GM23248 (cell line): Measurements from ENCODE around the gene EPS8L1. TPM values are rescaled to one million over a fixed set of nuclear protein-coding genes. Genes with fewer than 3 reads are reported as not detected.

Source experiments
- DNase-seq: peaks from one replicate; pipeline ENCODE4 v3.0.0-alpha.2; 2015
- H2AFZ ChIP-seq: fragments of 200-600 bp; sonication (generic); 2 replicates; pipeline ENCODE4 v1.6.1; 2016; ENCODE audit warnings: antibody characterized with exemption
- H3F3A ChIP-seq: fragments of 200-600 bp; sonication (generic); 2 replicates; pipeline ENCODE4 v1.6.1; 2016; ENCODE audit warnings: mild to moderate bottlenecking, antibody characterized with exemption, mixed run types; ENCODE audit not compliant: insufficient read depth
- H3K27ac ChIP-seq: fragments of 200-600 bp; sonication (generic); 2 replicates; pipeline ENCODE4 v1.5.1; 2016; ENCODE audit warnings: mild to moderate bottlenecking
- H3K27me3 ChIP-seq: fragments of 200-600 bp; sonication (generic); replicated peaks from 2 replicates; pipeline ENCODE4 v1.6.1; 2016; ENCODE audit warnings: mild to moderate bottlenecking; ENCODE audit not compliant: insufficient read depth
- H3K36me3 ChIP-seq: fragments of 200-600 bp; sonication (generic); 2 replicates; pipeline ENCODE4 v1.6.1; 2016; ENCODE audit warnings: low read depth, mild to moderate bottlenecking
- H3K4me1 ChIP-seq: fragments of 200-600 bp; sonication (generic); 2 replicates; pipeline ENCODE4 v1.6.1; 2016; ENCODE audit warnings: mild to moderate bottlenecking; ENCODE audit not compliant: insufficient read depth
- H3K4me2 ChIP-seq: fragments of 200-600 bp; sonication (generic); one replicate; pipeline ENCODE4 v1.6.1; 2016; ENCODE audit warnings: mild to moderate bottlenecking; ENCODE audit not compliant: unreplicated experiment
- H3K4me3 ChIP-seq: fragments of 200-600 bp; sonication (generic); 2 replicates; pipeline ENCODE4 v1.5.1; 2016; ENCODE audit warnings: mild to moderate bottlenecking
- H3K79me2 ChIP-seq: fragments of 200-600 bp; sonication (generic); 2 replicates; pipeline ENCODE4 v1.6.1; 2016; ENCODE audit warnings: mild to moderate bottlenecking; ENCODE audit not compliant: insufficient read depth
- H3K9ac ChIP-seq: fragments of 200-600 bp; sonication (generic); 2 replicates; pipeline ENCODE4 v1.6.1; 2016; ENCODE audit warnings: mild to moderate bottlenecking
- H3K9me2 ChIP-seq: fragments of 200-600 bp; sonication (generic); 2 replicates; pipeline ENCODE4 v1.6.1; 2016; ENCODE audit warnings: mixed run types, mild to moderate bottlenecking, moderate library complexity; ENCODE audit not compliant: insufficient read depth
- H3K9me3 ChIP-seq: fragments of 200-600 bp; sonication (generic); one replicate; pipeline ENCODE4 v1.6.1; 2017; ENCODE audit warnings: low read depth
- H4K20me1 ChIP-seq: fragments of 200-600 bp; sonication (generic); 2 replicates; pipeline ENCODE4 v1.6.0; 2016; ENCODE audit not compliant: insufficient read depth
- EZH2 ChIP-seq: fragments of 200-600 bp; sonication (generic); IDR thresholded peaks from 2 replicates; pipeline ENCODE4 v1.6.1; 2018; ENCODE audit warnings: antibody characterized with exemption, mild to moderate bottlenecking; ENCODE audit not compliant: insufficient read depth, poor library complexity, severe bottlenecking
- EZH2phosphoT487 ChIP-seq: fragments of 200-600 bp; sonication (generic); IDR thresholded peaks from 2 replicates; pipeline ENCODE4 v1.6.1; 2018; ENCODE audit warnings: antibody characterized with exemption, moderate library complexity, mild to moderate bottlenecking, low read depth; ENCODE audit not compliant: insufficient read depth
- WGBS, 2 experiments: methylation state at CpG; one replicate each; pipeline ENCODE4 v1.1.6; 2015 to 2017; ENCODE audit warnings: low lambda C conversion rate in 2 of 2, low coverage in 1 of 2; ENCODE audit errors: missing lambda C conversion rate in 2 of 2; 5-methylcytosine and 5-hydroxymethylcytosine counted together
- in situ Hi-C: fragments of 300-500 bp; cut with MboI; formaldehyde crosslinking; loops from 2 replicates; pipeline ENCODE4 v1.15.0; 2020
- polyA plus RNA-seq: library from polyadenylated mRNA; unstranded; fragments of >200 nt; fragmentation: Nextera tagmentation; extraction: Ambion mirVana; gene quantifications from 2 replicates; pipeline ENCODE4 v1.2.1, GENCODE V29; 2016
- total RNA-seq: library from RNA; depleted of rRNA; stranded (reverse); fragments of >200 nt; shearing (Covaris generic); gene quantifications from 2 replicates; pipeline ENCODE4 v1.2.3, GENCODE V29; 2014

Gene EPS8L1
- total and polyA plus RNA-seq, 2 experiments from 2014 or later, result 0.76 to 1.1 TPM

GRCh38 chr19:55082020-55082851 lies 6.6 kb downstream of the EPS8L1 start:
- WGBS, 2 experiments, result 15% methylated on average over 63 of the region's 64 CpGs
- Histone ChIP-seq H3K9me3 (no peaks in the 10 kb centered on the region), H3K9ac (no peak overlapping the region), H3K4me2 (no peak overlapping the region), H3K9me2 (no peaks in the 10 kb centered on the region), H3F3A (no peaks in the 10 kb centered on the region), H3K36me3 (no peaks in the 10 kb centered on the region), H3K79me2 (no peaks in the 10 kb centered on the region), H3K4me3 (no peak overlapping the region), H3K27ac (no peak overlapping the region), H3K27me3 (peaks cover 72% of the 10 kb centered on the region), H2AFZ (no peak overlapping the region), H4K20me1 (no peaks in the 10 kb centered on the region), H3K4me1 (no peaks in the 10 kb centered on the region)
- in situ Hi-C loops, result no loop called here
- peak; percentile 56 for TF ChIP-seq EZH2
- no peak for TF ChIP-seq EZH2phosphoT487
- DNase-seq, result peak; percentile 46

GRCh38 chr19:55083004-55083850 lies 7.6 kb downstream of the EPS8L1 start:
- Histone ChIP-seq H2AFZ (no peak overlapping the region), H3K79me2 (no peaks in the 10 kb centered on the region), H3K9me3 (no peaks in the 10 kb centered on the region), H3K4me3 (no peak overlapping the region), H3K4me2 (no peak overlapping the region), H3K27ac (no peak overlapping the region), H3F3A (no peaks in the 10 kb centered on the region), H4K20me1 (no peaks in the 10 kb centered on the region), H3K27me3 (peaks cover 72% of the 10 kb centered on the region), H3K4me1 (peaks cover 6% of the 10 kb centered on the region; the same call in 1 of the 2 replicates), H3K36me3 (no peaks in the 10 kb centered on the region), H3K9me2 (no peaks in the 10 kb centered on the region), H3K9ac (no peak overlapping the region)
- 11 to 15% methylated on average over 40 to 41 of the region's 42 CpGs for WGBS, 2 experiments
- in situ Hi-C loops, result no loop called here
- TF ChIP-seq EZH2 (peak; percentile 85), EZH2phosphoT487 (0 out of 2 replicates have a peak, but pooled peaks have one; percentile 63)
- DNase-seq, result no peak

- no peak for TF ChIP-seq EZH2phosphoT487
- TF ChIP-seq EZH2, result no peak
- WGBS, 2 experiments, result 65 to 67% methylated on average over 10 of the region's 10 CpGs
- Histone ChIP-seq H3K27me3 (peaks cover 71% of the 10 kb centered on the region), H3K4me2 (no peak overlapping the region), H3K9me3 (no peaks in the 10 kb centered on the region), H4K20me1 (no peaks in the 10 kb centered on the region), H2AFZ (no peak overlapping the region), H3K27ac (no peak overlapping the region), H3K9ac (no peak overlapping the region), H3F3A (0 out of 2 replicates have a peak, but pooled peaks cover 1% of the 10 kb centered on the region), H3K79me2 (no peaks in the 10 kb centered on the region), H3K9me2 (no peaks in the 10 kb centered on the region), H3K36me3 (no peaks in the 10 kb centered on the region), H3K4me3 (no peak overlapping the region), H3K4me1 (peaks cover 6% of the 10 kb centered on the region; the same call in 1 of the 2 replicates)
- in situ Hi-C loops, result no loop called here
- no peak for DNase-seq
Measured at GRCh38 chr19:55084416-55084815, 8.7 kb downstream of the EPS8L1 start.

DNA sequence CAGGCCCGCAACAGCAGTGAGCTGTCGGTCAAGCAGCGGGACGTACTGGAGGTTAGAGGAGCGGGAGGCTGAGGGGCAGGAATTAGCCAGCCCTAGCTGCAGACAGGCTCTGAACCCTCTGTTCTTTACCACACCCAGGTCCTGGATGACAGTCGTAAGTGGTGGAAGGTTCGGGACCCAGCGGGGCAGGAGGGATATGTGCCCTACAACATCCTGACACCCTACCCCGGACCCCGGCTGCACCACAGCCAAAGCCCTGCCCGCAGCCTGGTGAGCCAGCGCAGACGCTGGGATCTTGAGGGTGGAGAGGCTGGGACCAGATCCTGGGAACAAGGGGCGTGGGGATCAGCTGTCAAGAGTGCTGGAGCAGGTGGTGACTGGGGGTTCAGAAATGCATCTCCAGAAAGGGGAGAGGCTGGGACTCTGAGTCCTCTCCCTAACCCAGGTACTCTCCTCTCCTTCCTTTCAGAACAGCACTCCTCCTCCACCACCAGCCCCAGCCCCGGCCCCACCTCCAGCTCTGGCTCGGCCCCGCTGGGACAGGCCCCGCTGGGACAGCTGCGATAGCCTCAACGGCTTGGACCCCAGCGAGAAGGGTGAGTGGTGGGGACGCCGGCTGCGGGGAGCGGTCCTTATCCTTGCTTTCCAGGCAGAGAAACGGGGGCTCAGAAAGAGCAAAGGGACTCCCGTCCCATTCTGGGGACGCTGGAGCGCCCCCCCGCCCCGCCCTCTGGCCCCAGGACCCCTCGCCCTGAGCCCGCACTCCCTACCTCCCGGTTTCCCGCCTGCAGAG lies 10.4 kb downstream of the EPS8L1 start:
- Histone ChIP-seq H3K36me3 (peaks cover 5% of the 10 kb centered on the region; the same call in 1 of the 2 replicates), H3F3A (0 out of 2 replicates have a peak, but pooled peaks cover 7% of the 10 kb centered on the region), H3K27me3 (peaks cover 54% of the 10 kb centered on the region), H3K4me2 (peak overlapping the region; percentile 89), H4K20me1 (no peaks in the 10 kb centered on the region), H3K9me2 (no peaks in the 10 kb centered on the region), H3K79me2 (no peaks in the 10 kb centered on the region), H2AFZ (0 out of 2 replicates have a peak overlapping the region, but pooled peaks have one; percentile 46), H3K27ac (no peak overlapping the region), H3K4me1 (peaks cover 6% of the 10 kb centered on the region; the same call in 1 of the 2 replicates), H3K9me3 (no peaks in the 10 kb centered on the region), H3K4me3 (peak overlapping the region; percentile 72), H3K9ac (no peak overlapping the region; the same call in 1 of the 2 replicates)
- WGBS, 2 experiments, result 27 to 31% methylated on average over 30 to 31 of the region's 35 CpGs
- in situ Hi-C loops, result no loop called here
- peak; percentile 10 for DNase-seq
- TF ChIP-seq EZH2phosphoT487 (no peak), EZH2 (no peak)
